Esophagus squamous epithelium (tissue), 5 donors: Measurements from ENCODE around the gene DEFB125. TPM values are rescaled to one million over a fixed set of nuclear protein-coding genes. Genes with fewer than 3 reads are reported as not detected.

Experiments
- DNase-seq: peaks from one replicate; lab custom pipeline; 2025; lab: John Stamatoyannopoulos, UW
- H3K27ac ChIP-seq, 4 donors: fragments of 200-600 bp; sonication (generic); one replicate each; pipeline ENCODE4 v1.5.1; 2016 to 2019; ENCODE audit warnings: mild to moderate bottlenecking in 1 of 4
- H3K27me3 ChIP-seq, 4 donors: fragments of 200-600 bp; sonication (generic); 1 replicate in 3 of 4; 2 replicates in 1 of 4; pipeline versions ENCODE4 v1.5.1 to v1.6.0; 2017 to 2021; ENCODE audit warnings: antibody characterized with exemption in 1 of 4
- H3K36me3 ChIP-seq, 3 donors: fragments of 200-600 bp; sonication (generic); one replicate each; pipeline ENCODE4 v1.5.1; 2016 to 2019
- H3K4me1 ChIP-seq, 3 donors: fragments of 200-600 bp; sonication (generic); one replicate each; pipeline ENCODE4 v1.5.1; 2017 to 2019
- H3K4me3 ChIP-seq, 4 donors: fragments of 200-600 bp; sonication (generic); 1 replicate in 3 of 4; 2 replicates in 1 of 4; pipeline ENCODE4 v1.5.1; 2016 to 2019; ENCODE audit warnings: mild to moderate bottlenecking in 2 of 4, moderate library complexity in 1 of 4
- H3K9me3 ChIP-seq, 3 donors: fragments of 200-600 bp; sonication (generic); one replicate each; pipeline ENCODE4 v1.5.1; 2016 to 2019
- CTCF ChIP-seq, 6 experiments: fragments of 450-650 bp in 4 of 6; fragments of 200-600 bp in 2 of 6; sonication (generic) in 2 of 6; IDR thresholded peaks; one replicate each; pipeline ENCODE4 v1.5.1; 2016 to 2019; ENCODE audit warnings: antibody characterized with exemption in 6 of 6, mild to moderate bottlenecking in 4 of 6, moderate library complexity in 4 of 6
- POLR2A ChIP-seq, 4 donors: fragments of 450-650 bp; IDR thresholded peaks; one replicate each; pipeline ENCODE4 v1.6.1; 2017; ENCODE audit warnings: antibody characterized with exemption in 4 of 4, mild to moderate bottlenecking in 4 of 4, moderate library complexity in 3 of 4
- WGBS, 2 donors: methylation state at CpG; one replicate each; pipeline ENCODE4 v1.1.5; 2018; 5-methylcytosine and 5-hydroxymethylcytosine counted together
- intact Hi-C: fragments of 100-400 bp; cut with DNase I; formaldehyde crosslinking; loops from one replicate; pipeline ENCODE4 v1.15.0; 2022
- total RNA-seq, 4 donors: library from RNA; depleted of rRNA; stranded (reverse); fragments of >200 nt; gene quantifications; one replicate each; pipeline ENCODE4 v1.1.0, GENCODE V29; 2016
- donor health status: DM: yes; HTN: yes; CAD: no.

The DEFB125 gene
- not detected for total RNA-seq

GRCh38 chr20:87401-87800 is at the start of gene DEFB125:
TSS of gene DEFB125 (plus strand) at chr20:87672. CDS start at chr20:87710, 38 bp downstream.
- no peaks in the 10 kb centered on the region for H3K4me1 ChIP-seq
- TF ChIP-seq POLR2A (IDR thresholded peaks at IDR 0.05): no peak
- TF ChIP-seq CTCF (IDR thresholded peaks at IDR 0.05): no peak
- intact Hi-C loops: no loop called here
- no peak within 1 kb of the TSS for H3K4me3 ChIP-seq
- no peak for DNase-seq
- no peak within 1 kb of the TSS for H3K27ac ChIP-seq
- H3K36me3 ChIP-seq: no peaks in the 10 kb centered on the region
- H3K27me3 ChIP-seq: peaks cover 0 to 15% (median 0%) of the 10 kb centered on the region in 4 donors
- peaks cover 0 to 9% (median 0%) of the 10 kb centered on the region in 3 donors for H3K9me3 ChIP-seq
- 64 to 71% methylated on average over 2 to 3 of the region's 3 CpGs for WGBS, 2 donors

GRCh38 chr20:60035-60918 is 27.2 kb upstream of the DEFB125 start:
- intact Hi-C loops: no loop called here
- H3K36me3 ChIP-seq: no peaks in the 10 kb centered on the region

GRCh38 chr20:61230-61629 is 26.2 kb upstream of the DEFB125 start:
- Histone ChIP-seq H3K4me3 (no peak overlapping the region), H3K4me1 (no peaks in the 10 kb centered on the region), H3K9me3 (no peaks in the 10 kb centered on the region), H3K27ac (no peak overlapping the region), H3K27me3 (peaks cover 0 to 5% (median 0%) of the 10 kb centered on the region in 4 donors), H3K36me3 (no peaks in the 10 kb centered on the region)
- TF ChIP-seq CTCF (IDR thresholded peaks at IDR 0.05): no peak
- no peak for TF ChIP-seq POLR2A (IDR thresholded peaks at IDR 0.05)
- no peak for DNase-seq
- intact Hi-C loops: no loop called here
- WGBS, 2 donors: 85 to 97% methylated on average over 1 of the region's 1 CpG

More at GRCh38 chr20:60035-60918, 27.2 kb upstream of the DEFB125 start:
- H3K9me3 ChIP-seq: no peaks in the 10 kb centered on the region
- H3K27me3 ChIP-seq: peaks cover 0 to 4% (median 0%) of the 10 kb centered on the region in 4 donors
- H3K4me3 ChIP-seq: no peak overlapping the region
- WGBS, 2 donors: 61 to 63% methylated on average over 6 of the region's 6 CpGs
- no peaks in the 10 kb centered on the region for H3K4me1 ChIP-seq
- H3K27ac ChIP-seq: no peak overlapping the region
- TF ChIP-seq POLR2A (IDR thresholded peaks at IDR 0.05): no peak
- no peak for TF ChIP-seq CTCF (IDR thresholded peaks at IDR 0.05)
- DNase-seq: no peak

- no peaks in the 10 kb centered on the region for H3K9me3 ChIP-seq
- no peak overlapping the region for H3K4me3 ChIP-seq
- TF ChIP-seq POLR2A (IDR thresholded peaks at IDR 0.05): no peak
- TF ChIP-seq CTCF (IDR thresholded peaks at IDR 0.05): no peak
- H3K27me3 ChIP-seq: peaks cover 0 to 10% (median 0%) of the 10 kb centered on the region in 4 donors
- 70% methylated on average over 5 of the region's 5 CpGs for WGBS, 2 donors
- H3K36me3 ChIP-seq: no peaks in the 10 kb centered on the region
- no peaks in the 10 kb centered on the region for H3K4me1 ChIP-seq
- intact Hi-C loops: no loop called here
- no peak for DNase-seq
- H3K27ac ChIP-seq: no peak overlapping the region
Measured at GRCh38 chr20:61757-62156, 25.7 kb upstream of the DEFB125 start.

- TF ChIP-seq POLR2A (IDR thresholded peaks at IDR 0.05) (no peak), CTCF (IDR thresholded peaks at IDR 0.05) (no peak)
- 74 to 79% methylated on average over 3 of the region's 3 CpGs for WGBS, 2 donors
- Histone ChIP-seq H3K4me3 (no peak overlapping the region), H3K9me3 (no peaks in the 10 kb centered on the region), H3K27me3 (peaks cover 0 to 17% (median 0%) of the 10 kb centered on the region in 4 donors), H3K27ac (no peak overlapping the region), H3K36me3 (no peaks in the 10 kb centered on the region), H3K4me1 (no peaks in the 10 kb centered on the region)
- intact Hi-C loops: no loop called here
- DNase-seq: no peak
Measured at GRCh38 chr20:62487-62886, 25.0 kb upstream of the DEFB125 start.
